ENCODE data around the gene FN3KRP.
A peak's percentile ranks its signal among the peaks of the same experiment; 100 is the strongest.

Gene FN3KRP

GRCh38 chr17:82753201-82753464 is 36.6 kb downstream of the FN3KRP start:
- H3K4me1 ChIP-seq (ENCODE audit: insufficient read depth, poor library complexity, severe bottlenecking), result peaks cover 7% of the 10 kb centered on the region
- no peak for ATAC-seq (ENCODE audit: low read depth)
- H3K27me3 ChIP-seq (ENCODE audit: insufficient read depth, poor library complexity, severe bottlenecking), result no peaks in the 10 kb centered on the region
- no peak for DNase-seq (ENCODE audit: low spot score)
- no peak for TF ChIP-seq CTCF (IDR thresholded peaks at IDR 0.05; ENCODE audit: poor library complexity, severe bottlenecking)
- peak overlapping the region; percentile 90 for H3K4me3 ChIP-seq (ENCODE audit: severe bottlenecking)
- H3K27ac ChIP-seq (ENCODE audit: poor library complexity, severe bottlenecking), result no peak overlapping the region
- H3K36me3 ChIP-seq (ENCODE audit: low read depth), result peaks cover 30% of the 10 kb centered on the region
- peaks cover 4% of the 10 kb centered on the region for H3K9me3 ChIP-seq (ENCODE audit: severe bottlenecking)

GRCh38 chr17:82754297-82755208 is 38.0 kb downstream of the FN3KRP start:
- H3K27me3 ChIP-seq (ENCODE audit: insufficient read depth, poor library complexity, severe bottlenecking), result no peaks in the 10 kb centered on the region
- no peak overlapping the region for H3K27ac ChIP-seq (ENCODE audit: poor library complexity, severe bottlenecking)
- H3K36me3 ChIP-seq (ENCODE audit: low read depth), result peaks cover 29% of the 10 kb centered on the region
- H3K4me1 ChIP-seq (ENCODE audit: insufficient read depth, poor library complexity, severe bottlenecking), result peaks cover 7% of the 10 kb centered on the region
- no peak for TF ChIP-seq CTCF (IDR thresholded peaks at IDR 0.05; ENCODE audit: poor library complexity, severe bottlenecking)
- no peak for DNase-seq (ENCODE audit: low spot score)
- H3K4me3 ChIP-seq (ENCODE audit: severe bottlenecking), result no peak overlapping the region
- H3K9me3 ChIP-seq (ENCODE audit: severe bottlenecking), result peaks cover 1% of the 10 kb centered on the region
- ATAC-seq (ENCODE audit: low read depth), result no peak

- Histone ChIP-seq H3K4me1 (ENCODE audit: insufficient read depth, poor library complexity, severe bottlenecking) (peaks cover 7% of the 10 kb centered on the region), H3K4me3 (ENCODE audit: severe bottlenecking) (no peak overlapping the region), H3K9me3 (ENCODE audit: severe bottlenecking) (no peaks in the 10 kb centered on the region), H3K36me3 (ENCODE audit: low read depth) (peaks cover 37% of the 10 kb centered on the region), H3K27me3 (ENCODE audit: insufficient read depth, poor library complexity, severe bottlenecking) (no peaks in the 10 kb centered on the region), H3K27ac (ENCODE audit: poor library complexity, severe bottlenecking) (no peak overlapping the region)
- DNase-seq (ENCODE audit: low spot score), result no peak
- TF ChIP-seq CTCF (IDR thresholded peaks at IDR 0.05; ENCODE audit: poor library complexity, severe bottlenecking), result no peak
- ATAC-seq (ENCODE audit: low read depth), result no peak
Observed at GRCh38 chr17:82756166-82756565, 39.7 kb downstream of the FN3KRP start.

GRCh38 chr17:82765371-82765770 is 48.9 kb downstream of the FN3KRP start:
- Histone ChIP-seq H3K4me3 (ENCODE audit: severe bottlenecking) (no peak overlapping the region), H3K27me3 (ENCODE audit: insufficient read depth, poor library complexity, severe bottlenecking) (no peaks in the 10 kb centered on the region), H3K27ac (ENCODE audit: poor library complexity, severe bottlenecking) (no peak overlapping the region), H3K36me3 (ENCODE audit: low read depth) (peaks cover 77% of the 10 kb centered on the region), H3K9me3 (ENCODE audit: severe bottlenecking) (no peaks in the 10 kb centered on the region), H3K4me1 (ENCODE audit: insufficient read depth, poor library complexity, severe bottlenecking) (no peaks in the 10 kb centered on the region)
- TF ChIP-seq CTCF (IDR thresholded peaks at IDR 0.05; ENCODE audit: poor library complexity, severe bottlenecking), result no peak
- DNase-seq (ENCODE audit: low spot score) (no peak), ATAC-seq (ENCODE audit: low read depth) (no peak)

Measured in RWPE2 (cell line).